ENCODE data around the gene FRMD4A.

- TF ChIP-seq CTCF (conservative IDR thresholded peaks at IDR 0.05; ENCODE audit: low read depth, low read length) (no peak), SMC3 (IDR thresholded peaks at IDR 0.05; ENCODE audit: low read depth, low read length) (no peak)
- TF ChIP-seq, protein P1, sequence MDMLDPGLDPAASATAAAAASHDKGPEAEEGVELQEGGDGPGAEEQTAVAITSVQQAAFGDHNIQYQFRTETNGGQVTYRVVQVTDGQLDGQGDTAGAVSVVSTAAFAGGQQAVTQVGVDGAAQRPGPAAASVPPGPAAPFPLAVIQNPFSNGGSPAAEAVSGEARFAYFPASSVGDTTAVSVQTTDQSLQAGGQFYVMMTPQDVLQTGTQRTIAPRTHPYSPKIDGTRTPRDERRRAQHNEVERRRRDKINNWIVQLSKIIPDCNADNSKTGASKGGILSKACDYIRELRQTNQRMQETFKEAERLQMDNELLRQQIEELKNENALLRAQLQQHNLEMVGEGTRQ (IDR thresholded peaks at IDR 0.05; ENCODE audit: low read depth, low read length): no peak
Observed at GRCh38 chr10:14356921-14357320, 26.2 kb upstream of the FRMD4A start.

All from IMR-90 (cell line).